ACC112 (cell line): ENCODE data around the gene RUBCN.

Experiments
- H2AFZ ChIP-seq: fragments of 200-600 bp; sonication (generic); one replicate; pipeline ENCODE4 v1.6.0; 2017; ENCODE audit warnings: antibody characterized with exemption, low read length; ENCODE audit not compliant: unreplicated experiment
- H3K27ac ChIP-seq: fragments of 200-600 bp; sonication (generic); 2 replicates; pipeline ENCODE4 v1.5.1; 2014; ENCODE audit warnings: low read depth, mild to moderate bottlenecking, antibody characterized with exemption, low read length, moderate library complexity
- H3K27me3 ChIP-seq: fragments of 200-600 bp; sonication (generic); 2 replicates; pipeline ENCODE4 v1.6.1; 2014; ENCODE audit warnings: mild to moderate bottlenecking, antibody characterized with exemption, low read length, moderate library complexity, mixed read lengths; ENCODE audit not compliant: insufficient read depth
- H3K36me3 ChIP-seq: fragments of 200-600 bp; sonication (generic); 2 replicates; pipeline ENCODE4 v1.6.1; 2016; ENCODE audit warnings: mild to moderate bottlenecking, antibody characterized with exemption, low read length, moderate library complexity, mixed read lengths; ENCODE audit not compliant: insufficient read depth
- H3K4me1 ChIP-seq: fragments of 200-600 bp; sonication (generic); one replicate; pipeline ENCODE4 v1.6.1; 2016; ENCODE audit warnings: low read length, mixed read lengths; ENCODE audit not compliant: insufficient read depth, unreplicated experiment, control insufficient read depth
- H3K4me3 ChIP-seq: fragments of 200-600 bp; sonication (generic); 2 replicates; pipeline ENCODE4 v1.5.1; 2014; ENCODE audit warnings: mild to moderate bottlenecking, low read depth, low read length
- H3K79me2 ChIP-seq: fragments of 200-600 bp; sonication (generic); one replicate; pipeline ENCODE4 v1.6.0; 2016; ENCODE audit warnings: low read length; ENCODE audit not compliant: control insufficient read depth, unreplicated experiment, insufficient read depth

RUBCN gene

DNA sequence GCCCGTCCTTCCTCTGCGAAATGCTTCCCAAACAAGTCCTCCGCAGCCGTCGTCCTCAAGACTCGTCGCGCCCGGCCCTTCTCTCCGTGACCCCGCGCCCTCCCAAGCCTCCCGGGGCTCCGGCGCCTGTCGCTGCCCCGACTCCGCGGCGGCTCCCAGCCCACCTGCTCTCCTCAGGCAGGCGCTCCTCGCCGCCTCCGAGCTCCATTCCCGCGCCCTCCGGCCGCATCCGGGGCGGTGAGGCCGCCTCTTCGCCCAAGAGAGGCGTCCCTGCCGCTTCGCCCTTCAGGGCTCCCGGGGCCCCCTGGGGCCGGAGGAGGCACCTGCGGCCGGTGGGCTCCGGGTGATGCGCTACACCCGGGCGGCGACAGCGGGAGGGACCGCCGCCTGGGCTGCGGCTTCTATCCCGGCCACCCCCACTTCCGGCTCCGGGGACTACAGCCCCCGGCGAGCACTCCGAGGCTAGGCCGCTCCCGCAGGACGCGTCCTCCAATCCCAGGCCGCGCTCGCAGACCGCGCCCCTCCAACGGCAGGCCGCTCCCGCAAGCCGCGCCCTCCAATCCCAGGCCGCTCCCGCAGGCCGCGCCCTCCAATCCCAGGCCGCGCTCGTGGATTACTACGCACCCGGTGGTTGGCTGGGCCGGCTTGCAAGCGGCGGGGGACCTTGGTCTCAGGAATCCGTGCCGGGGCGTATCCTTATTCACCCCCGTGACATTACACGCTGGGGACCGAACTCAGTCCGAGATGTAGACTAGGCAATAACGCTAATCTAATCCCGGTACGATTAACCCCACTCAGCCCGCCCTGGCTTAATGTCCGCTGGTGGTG is at the start of gene RUBCN:
TSS of gene RUBCN (minus strand) at position 414 of the 828 bp plus-strand sequence. CDS start at position 229, 185 bp downstream.
- peak within 1 kb of the TSS; percentile 69; the same call in 1 of the 2 replicates for H3K27ac ChIP-seq
- H3K27me3 ChIP-seq: no peaks in the 10 kb centered on the region
- peak within 1 kb of the TSS; percentile 95 for H2AFZ ChIP-seq
- no peaks in the 10 kb centered on the region for H3K36me3 ChIP-seq
- peaks cover 39% of the 10 kb centered on the region for H3K79me2 ChIP-seq
- H3K4me1 ChIP-seq: peaks cover 12% of the 10 kb centered on the region
- peak within 1 kb of the TSS; percentile 100 for H3K4me3 ChIP-seq

DNA sequence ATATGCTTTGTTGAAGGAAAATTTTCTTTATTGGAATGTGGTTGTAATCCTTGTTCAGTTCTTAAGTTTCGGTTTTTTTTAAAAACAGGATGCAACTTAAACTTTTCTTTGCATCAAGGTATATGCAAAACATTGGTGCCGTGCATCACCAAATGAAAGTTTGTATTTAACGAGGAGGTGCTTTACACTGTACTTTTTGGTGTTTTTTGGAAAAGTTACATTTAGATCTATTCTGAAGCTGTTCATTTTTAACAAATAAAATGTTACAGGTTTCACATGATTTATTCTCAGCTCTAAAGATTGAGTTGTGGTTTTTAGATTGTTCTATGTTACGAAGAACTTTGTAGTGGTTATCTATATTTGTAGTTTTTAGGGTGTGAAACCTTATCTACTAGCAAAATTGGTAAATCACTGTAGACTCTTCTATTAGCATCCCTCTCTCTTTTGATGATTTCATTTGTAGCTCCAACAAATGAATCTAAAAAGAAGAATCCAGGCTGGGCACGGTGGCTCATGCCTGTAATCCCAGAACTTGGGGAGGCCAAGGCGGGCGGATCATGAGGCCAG is 47.4 kb upstream of the RUBCN start:
- Histone ChIP-seq H3K27ac (no peak overlapping the region), H3K4me3 (no peak overlapping the region), H3K4me1 (no peaks in the 10 kb centered on the region), H2AFZ (no peak overlapping the region), H3K79me2 (no peaks in the 10 kb centered on the region), H3K27me3 (no peaks in the 10 kb centered on the region), H3K36me3 (peaks cover 16% of the 10 kb centered on the region)

DNA sequence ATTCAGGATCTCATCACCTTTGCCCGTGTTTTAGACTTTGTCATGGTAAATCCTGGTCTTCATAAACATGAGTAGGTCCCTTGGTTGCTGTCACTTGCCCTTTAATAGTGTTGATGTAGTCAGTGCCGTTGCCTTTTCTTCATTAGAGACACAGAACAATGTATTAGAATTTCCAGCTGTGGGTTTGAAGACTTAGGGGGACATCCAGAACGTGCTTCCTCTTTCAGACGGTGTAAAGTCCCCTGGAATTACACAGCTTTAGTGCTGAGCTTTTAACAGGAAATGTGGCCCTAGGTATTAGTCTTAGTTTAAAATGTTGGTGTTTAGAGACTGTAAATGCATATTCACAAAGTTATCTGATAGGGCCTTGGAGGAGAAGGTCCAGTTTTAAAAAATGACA is 45.5 kb upstream of the RUBCN start:
- H3K27ac ChIP-seq: no peak overlapping the region
- H3K36me3 ChIP-seq: peaks cover 30% of the 10 kb centered on the region
- H3K4me1 ChIP-seq: no peaks in the 10 kb centered on the region
- no peaks in the 10 kb centered on the region for H3K79me2 ChIP-seq
- no peaks in the 10 kb centered on the region for H3K27me3 ChIP-seq
- H2AFZ ChIP-seq: no peak overlapping the region
- H3K4me3 ChIP-seq: no peak overlapping the region

DNA sequence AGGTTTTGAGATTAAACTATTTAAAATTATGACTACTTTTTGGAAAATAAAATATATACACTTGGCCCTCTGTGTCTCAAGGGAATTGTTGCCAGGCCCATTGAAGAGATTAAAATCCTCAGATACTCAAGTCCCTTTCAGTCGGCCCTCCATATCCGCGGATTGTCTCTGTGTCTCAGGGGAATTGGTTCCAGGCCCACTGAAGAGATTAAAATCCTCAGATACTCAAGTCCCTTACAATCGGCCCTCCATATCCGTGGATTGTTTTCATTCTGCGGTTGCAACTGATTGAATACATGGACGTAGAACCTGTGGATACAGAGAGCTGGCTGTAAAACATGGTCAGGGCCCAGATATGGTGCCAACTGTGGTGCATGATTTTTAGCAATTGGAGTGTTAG is 38.6 kb upstream of the RUBCN start:
- Histone ChIP-seq H3K4me3 (no peak overlapping the region), H3K4me1 (no peaks in the 10 kb centered on the region), H3K36me3 (peaks cover 40% of the 10 kb centered on the region), H3K27me3 (no peaks in the 10 kb centered on the region), H2AFZ (no peak overlapping the region), H3K79me2 (no peaks in the 10 kb centered on the region), H3K27ac (no peak overlapping the region)

DNA sequence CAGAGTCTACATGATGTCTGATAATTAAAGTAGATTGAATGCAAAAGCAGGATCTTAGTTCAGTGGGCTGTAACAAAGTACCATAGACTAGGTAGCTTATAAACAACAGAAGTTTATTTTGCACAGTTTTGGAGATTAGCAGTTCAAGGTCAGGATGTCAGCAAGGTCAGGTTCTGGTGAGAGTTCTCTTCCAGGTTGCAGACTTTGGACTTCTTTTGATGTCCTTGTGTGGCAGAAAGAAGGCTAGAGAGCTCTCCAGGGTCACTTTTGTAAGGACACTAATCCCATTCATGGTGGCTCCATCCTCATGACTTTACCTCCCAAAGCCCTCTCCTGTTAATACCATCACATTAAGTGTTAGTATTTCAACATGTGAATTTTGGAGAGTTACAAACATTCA is 25.1 kb upstream of the RUBCN start:
- Histone ChIP-seq H3K27me3 (no peaks in the 10 kb centered on the region), H2AFZ (no peak overlapping the region), H3K36me3 (peaks cover 46% of the 10 kb centered on the region), H3K79me2 (peaks cover 42% of the 10 kb centered on the region), H3K4me1 (no peaks in the 10 kb centered on the region), H3K27ac (no peak overlapping the region), H3K4me3 (no peak overlapping the region)

DNA sequence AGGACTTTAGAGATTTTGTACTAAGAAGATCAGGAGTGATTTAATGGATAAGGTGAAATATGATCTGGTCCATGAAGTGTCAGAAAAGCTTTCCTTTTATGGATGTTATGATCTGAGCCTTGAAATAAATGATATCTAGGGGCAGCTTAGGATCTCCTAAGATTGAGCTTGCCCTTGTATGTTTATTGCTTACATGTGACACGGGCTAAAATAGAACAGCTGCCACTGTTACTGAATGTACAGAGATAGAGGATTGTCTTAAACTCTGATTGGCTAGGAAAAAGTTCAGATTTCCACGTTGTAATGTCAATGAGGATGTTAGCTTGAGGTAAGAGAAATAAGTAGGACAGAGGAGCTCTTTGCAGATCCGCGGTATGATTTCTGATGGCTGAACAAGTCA is 21.8 kb upstream of the RUBCN start:
- peaks cover 47% of the 10 kb centered on the region for H3K36me3 ChIP-seq
- H3K4me1 ChIP-seq: peaks cover 11% of the 10 kb centered on the region
- peaks cover 71% of the 10 kb centered on the region for H3K79me2 ChIP-seq
- no peak overlapping the region for H2AFZ ChIP-seq
- no peaks in the 10 kb centered on the region for H3K27me3 ChIP-seq
- H3K27ac ChIP-seq: no peak overlapping the region
- H3K4me3 ChIP-seq: no peak overlapping the region

DNA sequence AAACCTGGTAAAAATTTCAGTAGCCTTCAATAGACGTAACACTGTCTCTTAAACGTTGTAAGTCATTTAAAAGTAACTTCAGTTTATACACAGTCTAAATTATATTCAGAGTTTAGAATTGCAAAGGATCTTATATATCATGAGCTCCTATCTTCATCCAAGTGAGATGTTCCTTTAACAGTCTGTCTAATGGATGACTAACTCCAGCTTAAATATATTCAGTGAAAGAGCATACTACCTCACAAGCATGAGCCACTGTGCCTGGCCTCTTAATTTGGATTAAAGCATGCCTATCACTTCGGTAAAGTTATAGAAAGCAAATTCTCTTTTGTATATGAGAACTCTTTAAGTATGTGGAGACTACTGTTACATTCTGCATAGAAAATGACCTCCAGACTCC is 20.0 kb upstream of the RUBCN start:
- Histone ChIP-seq H3K4me3 (no peak overlapping the region), H3K79me2 (peaks cover 87% of the 10 kb centered on the region), H3K27ac (no peak overlapping the region), H3K27me3 (no peaks in the 10 kb centered on the region), H3K36me3 (peaks cover 42% of the 10 kb centered on the region), H2AFZ (no peak overlapping the region), H3K4me1 (peaks cover 26% of the 10 kb centered on the region)

DNA sequence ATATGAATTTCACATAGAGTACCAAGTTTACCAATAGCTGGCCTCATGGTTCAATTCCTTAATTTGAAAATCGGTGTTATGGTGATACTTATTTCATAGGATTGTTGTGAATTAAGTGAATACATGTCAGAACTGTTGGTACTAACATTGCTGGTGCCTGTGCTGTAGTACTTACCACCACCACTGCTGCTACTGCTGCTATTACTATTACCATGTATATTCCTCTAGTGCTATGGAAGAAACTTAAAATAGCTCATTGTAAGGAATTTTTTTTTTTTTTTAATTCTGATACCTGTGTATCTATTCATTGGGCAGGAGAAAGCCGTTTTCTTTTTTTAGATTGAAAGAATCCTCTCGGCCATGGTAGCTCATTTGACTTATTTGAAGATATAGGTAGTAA is 16.6 kb upstream of the RUBCN start:
- Histone ChIP-seq H2AFZ (no peak overlapping the region), H3K27ac (no peak overlapping the region), H3K4me1 (peaks cover 26% of the 10 kb centered on the region), H3K4me3 (0 out of 2 replicates have a peak overlapping the region, but pooled peaks have one; percentile 8), H3K79me2 (peaks cover 68% of the 10 kb centered on the region), H3K27me3 (no peaks in the 10 kb centered on the region), H3K36me3 (peaks cover 16% of the 10 kb centered on the region)

DNA sequence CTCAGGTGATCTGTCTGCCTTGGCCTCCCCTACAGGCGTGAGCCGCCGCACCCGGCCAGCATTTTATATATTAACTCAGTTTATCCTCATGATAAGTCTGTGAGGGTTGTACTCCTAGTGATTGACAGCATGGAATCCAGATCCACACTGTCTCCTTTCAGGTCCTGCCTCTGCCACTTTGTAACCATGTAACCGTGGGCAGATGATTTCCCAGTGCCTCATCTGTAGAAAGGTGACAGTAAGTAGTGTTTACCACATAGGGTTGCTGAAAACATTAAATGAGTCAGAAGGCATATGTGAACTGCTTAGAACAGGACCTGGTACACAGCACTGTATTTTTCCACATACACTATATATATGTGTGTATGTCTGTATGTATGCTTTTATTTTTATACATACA is 15.4 kb upstream of the RUBCN start:
- no peak overlapping the region for H3K27ac ChIP-seq
- H3K4me1 ChIP-seq: peaks cover 26% of the 10 kb centered on the region
- peak overlapping the region; percentile 86 for H3K4me3 ChIP-seq
- no peaks in the 10 kb centered on the region for H3K27me3 ChIP-seq
- H2AFZ ChIP-seq: no peak overlapping the region
- peaks cover 62% of the 10 kb centered on the region for H3K79me2 ChIP-seq
- H3K36me3 ChIP-seq: peaks cover 10% of the 10 kb centered on the region

DNA sequence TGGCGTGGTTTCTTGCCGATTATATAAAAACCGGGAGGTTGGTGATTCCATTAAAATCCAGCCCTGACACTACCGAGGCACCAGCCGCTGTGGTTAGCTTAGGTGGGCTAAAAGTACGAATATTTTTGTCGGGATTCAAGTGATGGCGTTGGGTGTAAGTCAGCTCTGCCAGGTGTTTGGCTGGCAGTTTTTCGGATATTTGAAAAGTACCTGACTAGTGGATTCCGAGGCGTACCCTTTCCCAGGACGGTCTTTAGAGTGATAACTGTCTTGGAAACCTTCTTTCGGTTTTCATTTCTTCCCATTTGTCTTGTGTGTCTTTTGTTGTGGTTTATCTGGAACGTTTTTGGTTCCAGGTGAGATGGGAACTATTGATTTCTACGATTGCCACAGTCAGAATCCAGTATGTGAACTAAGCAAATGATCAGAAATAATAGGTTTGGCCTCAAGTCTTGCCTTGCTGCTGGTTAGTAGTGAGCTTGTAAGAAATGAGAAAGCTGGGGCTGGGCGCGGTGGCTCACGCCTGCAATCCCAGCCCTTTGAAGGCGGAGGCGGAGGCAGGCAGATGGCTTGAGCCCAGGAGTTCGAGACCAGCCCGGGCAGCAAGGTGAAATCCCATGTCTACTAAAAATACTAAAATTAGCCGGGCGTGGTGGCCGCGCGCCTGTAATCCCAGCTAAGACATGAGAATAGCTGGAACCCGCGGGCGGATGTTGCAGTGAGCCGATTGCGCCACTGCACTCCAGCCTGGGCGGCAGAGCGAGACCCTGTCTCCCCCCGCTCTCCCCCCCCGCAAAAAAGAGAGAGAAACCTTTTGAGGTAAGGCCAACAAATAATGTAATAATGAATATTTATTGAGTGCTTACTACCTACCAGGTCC is 14.4 kb upstream of the RUBCN start:
- no peaks in the 10 kb centered on the region for H3K27me3 ChIP-seq
- H2AFZ ChIP-seq: peak overlapping the region; percentile 53
- H3K36me3 ChIP-seq: no peaks in the 10 kb centered on the region
- peak overlapping the region; percentile 86 for H3K4me3 ChIP-seq
- peaks cover 25% of the 10 kb centered on the region for H3K4me1 ChIP-seq
- H3K27ac ChIP-seq: peak overlapping the region; percentile 78
- H3K79me2 ChIP-seq: peaks cover 52% of the 10 kb centered on the region
